ENCODE data around the gene LSM10.

The LSM10 gene

DNA sequence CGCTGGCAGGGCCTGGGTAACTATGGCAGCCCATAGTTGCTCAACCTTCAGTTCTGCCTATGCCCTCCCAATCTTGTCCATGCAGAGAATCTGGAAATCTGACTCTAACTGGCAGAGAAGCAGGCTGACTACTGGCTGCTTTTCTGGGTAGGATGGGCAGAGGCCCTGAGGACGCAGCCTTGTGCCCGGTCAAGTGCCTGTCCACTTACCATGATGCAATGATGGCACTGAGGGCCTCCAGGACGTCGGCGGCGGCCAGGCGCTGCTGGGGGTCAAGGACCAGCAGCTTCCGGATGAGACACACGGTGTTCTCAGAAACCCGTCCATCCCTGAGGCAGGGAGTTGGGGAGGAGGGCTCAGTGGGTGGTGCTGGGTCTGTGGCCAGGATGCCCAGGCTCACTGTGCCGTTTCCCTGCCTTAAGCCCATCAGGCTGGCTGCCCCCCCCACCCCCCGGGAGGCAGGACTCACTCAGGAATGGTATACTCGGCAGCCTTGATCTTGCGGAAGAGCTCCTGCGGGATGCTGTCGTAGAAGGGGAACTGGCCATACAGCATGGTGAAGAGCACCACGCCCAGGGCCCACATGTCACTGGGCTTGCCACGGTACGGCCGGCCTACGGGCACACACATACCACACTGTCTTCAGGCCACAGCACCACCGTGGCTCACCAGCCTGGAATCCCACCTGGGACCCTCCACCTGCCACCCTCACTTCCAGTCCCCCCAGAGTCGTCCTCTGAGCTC, 53.9 kb downstream of the LSM10 start:
- H3K27ac ChIP-seq, result no peak overlapping the region
- TF ChIP-seq, protein P1, sequence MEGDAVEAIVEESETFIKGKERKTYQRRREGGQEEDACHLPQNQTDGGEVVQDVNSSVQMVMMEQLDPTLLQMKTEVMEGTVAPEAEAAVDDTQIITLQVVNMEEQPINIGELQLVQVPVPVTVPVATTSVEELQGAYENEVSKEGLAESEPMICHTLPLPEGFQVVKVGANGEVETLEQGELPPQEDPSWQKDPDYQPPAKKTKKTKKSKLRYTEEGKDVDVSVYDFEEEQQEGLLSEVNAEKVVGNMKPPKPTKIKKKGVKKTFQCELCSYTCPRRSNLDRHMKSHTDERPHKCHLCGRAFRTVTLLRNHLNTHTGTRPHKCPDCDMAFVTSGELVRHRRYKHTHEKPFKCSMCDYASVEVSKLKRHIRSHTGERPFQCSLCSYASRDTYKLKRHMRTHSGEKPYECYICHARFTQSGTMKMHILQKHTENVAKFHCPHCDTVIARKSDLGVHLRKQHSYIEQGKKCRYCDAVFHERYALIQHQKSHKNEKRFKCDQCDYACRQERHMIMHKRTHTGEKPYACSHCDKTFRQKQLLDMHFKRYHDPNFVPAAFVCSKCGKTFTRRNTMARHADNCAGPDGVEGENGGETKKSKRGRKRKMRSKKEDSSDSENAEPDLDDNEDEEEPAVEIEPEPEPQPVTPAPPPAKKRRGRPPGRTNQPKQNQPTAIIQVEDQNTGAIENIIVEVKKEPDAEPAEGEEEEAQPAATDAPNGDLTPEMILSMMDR (conservative IDR thresholded peaks at IDR 0.05), result no peak
